ENCODE data around the gene C2orf66.
A peak's percentile ranks its signal among the peaks of the same experiment; 100 is the strongest.

C2orf66 gene

GRCh38 chr2:196809260-196809659 is at the start of gene C2orf66:
Gene C2orf66 (minus strand): TSS chr2:196809355. CDS start chr2:196809336, 19 bp downstream.
- Mint-ChIP-seq H3K4me1 (no peaks in the 10 kb centered on the region), H3K4me3 (no peak within 1 kb of the TSS), H3K36me3 (ENCODE audit: low read depth) (no peaks in the 10 kb centered on the region), H3K27ac (no peak within 1 kb of the TSS), H3K9me3 (peaks cover 3% of the 10 kb centered on the region), H3K27me3 (ENCODE audit: low read depth) (peaks cover 11% of the 10 kb centered on the region)
- TF ChIP-seq, protein P1, sequence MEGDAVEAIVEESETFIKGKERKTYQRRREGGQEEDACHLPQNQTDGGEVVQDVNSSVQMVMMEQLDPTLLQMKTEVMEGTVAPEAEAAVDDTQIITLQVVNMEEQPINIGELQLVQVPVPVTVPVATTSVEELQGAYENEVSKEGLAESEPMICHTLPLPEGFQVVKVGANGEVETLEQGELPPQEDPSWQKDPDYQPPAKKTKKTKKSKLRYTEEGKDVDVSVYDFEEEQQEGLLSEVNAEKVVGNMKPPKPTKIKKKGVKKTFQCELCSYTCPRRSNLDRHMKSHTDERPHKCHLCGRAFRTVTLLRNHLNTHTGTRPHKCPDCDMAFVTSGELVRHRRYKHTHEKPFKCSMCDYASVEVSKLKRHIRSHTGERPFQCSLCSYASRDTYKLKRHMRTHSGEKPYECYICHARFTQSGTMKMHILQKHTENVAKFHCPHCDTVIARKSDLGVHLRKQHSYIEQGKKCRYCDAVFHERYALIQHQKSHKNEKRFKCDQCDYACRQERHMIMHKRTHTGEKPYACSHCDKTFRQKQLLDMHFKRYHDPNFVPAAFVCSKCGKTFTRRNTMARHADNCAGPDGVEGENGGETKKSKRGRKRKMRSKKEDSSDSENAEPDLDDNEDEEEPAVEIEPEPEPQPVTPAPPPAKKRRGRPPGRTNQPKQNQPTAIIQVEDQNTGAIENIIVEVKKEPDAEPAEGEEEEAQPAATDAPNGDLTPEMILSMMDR (IDR thresholded peaks at IDR 0.05; ENCODE audit: unreplicated experiment in 3 of 3): no peak

DNA sequence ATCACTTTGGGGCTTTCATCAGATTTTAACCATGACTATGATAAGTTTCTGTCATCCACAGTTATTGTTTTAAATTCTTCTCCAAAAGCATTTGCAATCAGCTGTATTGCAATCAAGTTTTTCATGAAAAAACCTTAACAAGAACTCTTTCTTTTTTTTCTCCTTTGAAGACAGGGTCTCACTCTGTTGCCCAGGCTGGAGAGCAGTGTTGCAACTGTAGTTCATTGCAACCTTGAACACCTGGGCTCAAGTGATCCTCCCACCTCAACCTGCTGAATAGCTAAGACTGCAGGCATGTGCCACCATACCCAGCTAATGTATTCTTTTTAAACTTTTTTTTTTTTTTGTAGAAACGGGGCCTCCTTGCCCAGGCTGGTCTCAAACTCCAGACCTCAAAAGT is 45.5 kb upstream of the C2orf66 start:
- H3K27ac Mint-ChIP-seq: no peak overlapping the region
- H3K27me3 Mint-ChIP-seq (ENCODE audit: low read depth): no peaks in the 10 kb centered on the region
- TF ChIP-seq, protein P1 (IDR thresholded peaks at IDR 0.05; ENCODE audit: unreplicated experiment in 3 of 3): no peak
- H3K36me3 Mint-ChIP-seq (ENCODE audit: low read depth): peaks cover 37% of the 10 kb centered on the region
- H3K4me1 Mint-ChIP-seq: no peaks in the 10 kb centered on the region
- H3K9me3 Mint-ChIP-seq: peaks cover 12% of the 10 kb centered on the region
- no peak overlapping the region for H3K4me3 Mint-ChIP-seq

- H3K4me1 Mint-ChIP-seq: no peaks in the 10 kb centered on the region
- H3K27ac Mint-ChIP-seq: no peak overlapping the region
- peaks cover 2% of the 10 kb centered on the region for H3K9me3 Mint-ChIP-seq
- no peaks in the 10 kb centered on the region for H3K27me3 Mint-ChIP-seq (ENCODE audit: low read depth)
- peaks cover 26% of the 10 kb centered on the region for H3K36me3 Mint-ChIP-seq (ENCODE audit: low read depth)
- TF ChIP-seq, protein P1 (IDR thresholded peaks at IDR 0.05; ENCODE audit: unreplicated experiment in 3 of 3): no peak
- H3K4me3 Mint-ChIP-seq: no peak overlapping the region
Observed at GRCh38 chr2:196853301-196854087, 44.3 kb upstream of the C2orf66 start.

DNA sequence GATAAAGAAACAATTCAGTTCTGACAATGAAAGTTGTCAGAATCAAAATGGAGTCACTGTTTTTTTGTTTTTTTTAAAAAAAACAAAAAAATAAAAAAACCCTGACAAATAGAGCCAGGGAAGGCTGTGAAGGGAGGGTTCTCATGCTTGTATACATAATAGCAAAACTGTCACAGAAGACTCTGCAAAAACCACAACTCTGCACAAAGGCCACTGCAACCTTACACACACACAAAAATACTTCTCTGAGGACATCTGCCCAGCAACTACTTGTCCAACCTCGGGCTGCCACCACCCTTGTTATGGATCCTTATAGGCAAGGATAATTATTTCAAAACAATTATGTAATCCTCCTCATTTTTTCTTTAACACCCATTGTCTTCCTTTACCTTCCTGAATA is 41.9 kb upstream of the C2orf66 start:
- peaks cover 24% of the 10 kb centered on the region for H3K36me3 Mint-ChIP-seq (ENCODE audit: low read depth)
- no peak overlapping the region for H3K4me3 Mint-ChIP-seq
- no peaks in the 10 kb centered on the region for H3K9me3 Mint-ChIP-seq
- H3K4me1 Mint-ChIP-seq: no peaks in the 10 kb centered on the region
- no peaks in the 10 kb centered on the region for H3K27me3 Mint-ChIP-seq (ENCODE audit: low read depth)
- no peak overlapping the region for H3K27ac Mint-ChIP-seq
- TF ChIP-seq, protein P1 (IDR thresholded peaks at IDR 0.05; ENCODE audit: unreplicated experiment in 3 of 3): no peak

GRCh38 chr2:196849895-196850294 is 40.7 kb upstream of the C2orf66 start:
- Mint-ChIP-seq H3K27ac (no peak overlapping the region), H3K9me3 (no peaks in the 10 kb centered on the region), H3K27me3 (ENCODE audit: low read depth) (no peaks in the 10 kb centered on the region), H3K4me1 (no peaks in the 10 kb centered on the region), H3K4me3 (no peak overlapping the region), H3K36me3 (ENCODE audit: low read depth) (peaks cover 33% of the 10 kb centered on the region)
- TF ChIP-seq, protein P1 (IDR thresholded peaks at IDR 0.05; ENCODE audit: unreplicated experiment in 3 of 3): peak in 1 of 3 experiments; percentile 23

- Mint-ChIP-seq H3K4me1 (no peaks in the 10 kb centered on the region), H3K4me3 (no peak overlapping the region), H3K9me3 (no peaks in the 10 kb centered on the region), H3K36me3 (ENCODE audit: low read depth) (peaks cover 40% of the 10 kb centered on the region), H3K27me3 (ENCODE audit: low read depth) (no peaks in the 10 kb centered on the region), H3K27ac (no peak overlapping the region)
- TF ChIP-seq, protein P1 (IDR thresholded peaks at IDR 0.05; ENCODE audit: unreplicated experiment in 3 of 3): no peak
Observed at GRCh38 chr2:196846295-196846694, 37.1 kb upstream of the C2orf66 start.

Data from nephron (organoid).